Loucy (cell line): Measurements from ENCODE around the gene SGK1.

ENCODE experiments used
- CTCF ChIP-seq: fragments of 200-600 bp; sonication (generic); conservative IDR thresholded peaks from 2 replicates; pipeline ENCODE4 v1.5.1; 2014; ENCODE audit warnings: mild to moderate bottlenecking, antibody characterized with exemption, low read length
- EZH2phosphoT487 ChIP-seq: fragments of 200-600 bp; IDR thresholded peaks from 2 replicates; pipeline ENCODE4 v1.6.1; 2018; ENCODE audit warnings: antibody characterized with exemption, mild to moderate bottlenecking, moderate library complexity, borderline replicate concordance

GRCh38 chr6:134195164-134195906 is 122.6 kb downstream of the SGK1 start:
- TF ChIP-seq CTCF (no peak), EZH2phosphoT487 (no peak)
